IPS-18c (cell line): ENCODE measurements around the gene OR2F2.

Experiments used
- H3K4me3 ChIP-seq: 2 replicates; pipeline ENCODE4 v1.7.0; 2013; ENCODE audit warnings: low read depth, mild to moderate bottlenecking, low read length, moderate library complexity; ENCODE audit not compliant: insufficient read depth
- H3K9me3 ChIP-seq: one replicate; pipeline ENCODE4 v1.6.1; 2013; ENCODE audit warnings: mild to moderate bottlenecking, low read length, moderate library complexity; ENCODE audit not compliant: control insufficient read depth, insufficient read depth

OR2F2 gene

GRCh38 chr7:143908120-143908519, 26.9 kb upstream of the OR2F2 start:
- no peaks in the 10 kb centered on the region for H3K9me3 ChIP-seq
- H3K4me3 ChIP-seq: no peak overlapping the region

- Histone ChIP-seq H3K4me3 (no peak overlapping the region), H3K9me3 (no peaks in the 10 kb centered on the region)
Measured at GRCh38 chr7:143909863-143910262, 25.2 kb upstream of the OR2F2 start.

GRCh38 chr7:143910473-143911248, 24.4 kb upstream of the OR2F2 start:
- Histone ChIP-seq H3K9me3 (no peaks in the 10 kb centered on the region), H3K4me3 (no peak overlapping the region)

- H3K9me3 ChIP-seq: no peaks in the 10 kb centered on the region
- H3K4me3 ChIP-seq: no peak overlapping the region
Measured at GRCh38 chr7:143913945-143914615, 21.0 kb upstream of the OR2F2 start.

GRCh38 chr7:143914938-143915652, 19.9 kb upstream of the OR2F2 start:
- Histone ChIP-seq H3K9me3 (no peaks in the 10 kb centered on the region), H3K4me3 (no peak overlapping the region)

- Histone ChIP-seq H3K4me3 (no peak overlapping the region), H3K9me3 (no peaks in the 10 kb centered on the region)
Measured at GRCh38 chr7:143924851-143925250, 10.2 kb upstream of the OR2F2 start.

GRCh38 chr7:143929224-143929920, 5.7 kb upstream of the OR2F2 start:
- Histone ChIP-seq H3K4me3 (no peak overlapping the region), H3K9me3 (no peaks in the 10 kb centered on the region)

- Histone ChIP-seq H3K4me3 (no peak overlapping the region), H3K9me3 (no peaks in the 10 kb centered on the region)
Measured at GRCh38 chr7:143931739-143932138, 3.3 kb upstream of the OR2F2 start.

- no peak overlapping the region; the same call in 1 of the 2 replicates for H3K4me3 ChIP-seq
- no peaks in the 10 kb centered on the region for H3K9me3 ChIP-seq
Measured at GRCh38 chr7:143936087-143937009, 1.3 kb downstream of the OR2F2 start.

GRCh38 chr7:143938379-143939243, 3.6 kb downstream of the OR2F2 start:
- no peak overlapping the region for H3K4me3 ChIP-seq
- no peaks in the 10 kb centered on the region for H3K9me3 ChIP-seq

GRCh38 chr7:143945423-143945822, 10.4 kb downstream of the OR2F2 start:
- H3K4me3 ChIP-seq: no peak overlapping the region
- H3K9me3 ChIP-seq: no peaks in the 10 kb centered on the region

GRCh38 chr7:143947111-143947510, 12.1 kb downstream of the OR2F2 start:
- H3K4me3 ChIP-seq: no peak overlapping the region

GRCh38 chr7:143948733-143949132, 13.7 kb downstream of the OR2F2 start:
- no peak overlapping the region for H3K4me3 ChIP-seq
- H3K9me3 ChIP-seq: no peaks in the 10 kb centered on the region

More at GRCh38 chr7:143947111-143947510, 12.1 kb downstream of the OR2F2 start:
- H3K9me3 ChIP-seq: no peaks in the 10 kb centered on the region

- Histone ChIP-seq H3K9me3 (no peaks in the 10 kb centered on the region), H3K4me3 (no peak overlapping the region)
Measured at GRCh38 chr7:143953421-143953820, 18.4 kb downstream of the OR2F2 start.

GRCh38 chr7:143954135-143954534, 19.1 kb downstream of the OR2F2 start:
- Histone ChIP-seq H3K4me3 (no peak overlapping the region), H3K9me3 (no peaks in the 10 kb centered on the region)

GRCh38 chr7:143954544-143954943, 19.5 kb downstream of the OR2F2 start, which contains the start of gene OR2F1:
OR2F1 (plus strand) TSS chr7:143954844; CDS start chr7:143959971, 5,127 bp downstream.
- Histone ChIP-seq H3K9me3 (no peaks in the 10 kb centered on the region), H3K4me3 (no peak within 1 kb of the TSS)
